Endothelial cell (in vitro differentiated cells): ENCODE measurements around the gene CTSA. TPM values are rescaled to one million over a fixed set of nuclear protein-coding genes. Genes with fewer than 3 reads are reported as not detected.

Experiments
- DNase-seq: peaks from one replicate; pipeline ENCODE4 v3.0.0; 2021; ENCODE audit warnings: low spot score
- H3K27ac Mint-ChIP-seq: one replicate; pipeline ENCODE4 v1.8.0; 2021; ENCODE audit warnings: mixed read lengths, inconsistent platforms; ENCODE audit not compliant: unreplicated experiment
- H3K27me3 Mint-ChIP-seq: one replicate; pipeline ENCODE4 v1.8.0; 2021; ENCODE audit warnings: mild to moderate bottlenecking, moderate library complexity, mixed read lengths, inconsistent platforms; ENCODE audit not compliant: unreplicated experiment
- H3K36me3 Mint-ChIP-seq: one replicate; pipeline ENCODE4 v1.8.0; 2021; ENCODE audit warnings: mild to moderate bottlenecking, low read depth, mixed read lengths, inconsistent platforms; ENCODE audit not compliant: unreplicated experiment
- H3K4me1 Mint-ChIP-seq: one replicate; pipeline ENCODE4 v1.8.0; 2021; ENCODE audit warnings: mild to moderate bottlenecking, mixed read lengths, inconsistent platforms; ENCODE audit not compliant: unreplicated experiment
- H3K4me3 Mint-ChIP-seq: one replicate; pipeline ENCODE4 v1.8.0; 2021; ENCODE audit warnings: mild to moderate bottlenecking, mixed read lengths, inconsistent platforms; ENCODE audit not compliant: unreplicated experiment
- H3K9me3 Mint-ChIP-seq: one replicate; pipeline ENCODE4 v1.8.0; 2021; ENCODE audit warnings: mixed read lengths, inconsistent platforms; ENCODE audit not compliant: unreplicated experiment
- CTCF ChIP-seq: fragments of 200-600 bp; sonication (generic); IDR thresholded peaks from one replicate; pipeline ENCODE4 v1.5.0; 2021; ENCODE audit warnings: antibody characterized with exemption; ENCODE audit not compliant: unreplicated experiment
- total RNA-seq: library from RNA; stranded (reverse); fragmentation: NEBNext Ultra II Directional; extraction: Animal tissue kit (Norgen Biotek cat#: 25700); gene quantifications from one replicate; pipeline ENCODE4 v1.2.1, GENCODE V29; 2021; ENCODE audit not compliant: unreplicated experiment

The CTSA gene
- total RNA-seq, 1 donor from 2014 or later, result 62.7 TPM

GRCh38 chr20:45908084-45908483, 16.9 kb downstream of the CTSA start:
- no peak for TF ChIP-seq CTCF
- DNase-seq, result no peak
- Mint-ChIP-seq H3K27ac (no peak overlapping the region), H3K36me3 (peaks cover 15% of the 10 kb centered on the region), H3K4me3 (peak overlapping the region; percentile 14), H3K4me1 (peaks cover 3% of the 10 kb centered on the region), H3K27me3 (peaks cover 10% of the 10 kb centered on the region), H3K9me3 (no peaks in the 10 kb centered on the region)

- TF ChIP-seq CTCF, result no peak
- H3K9me3 Mint-ChIP-seq, result no peaks in the 10 kb centered on the region
- H3K36me3 Mint-ChIP-seq, result peaks cover 15% of the 10 kb centered on the region
- no peak overlapping the region for H3K27ac Mint-ChIP-seq
- DNase-seq, result no peak
- peaks cover 10% of the 10 kb centered on the region for H3K27me3 Mint-ChIP-seq
- H3K4me1 Mint-ChIP-seq, result peaks cover 7% of the 10 kb centered on the region
- H3K4me3 Mint-ChIP-seq, result no peak overlapping the region
These were observed 18.2 kb downstream of the CTSA start for GRCh38 chr20:45909336-45909808.

GRCh38 chr20:45909817-45910669, 18.9 kb downstream of the CTSA start:
- Mint-ChIP-seq H3K27ac (peak overlapping the region; percentile 57), H3K4me3 (peak overlapping the region; percentile 82), H3K36me3 (peaks cover 15% of the 10 kb centered on the region), H3K27me3 (peaks cover 10% of the 10 kb centered on the region), H3K9me3 (no peaks in the 10 kb centered on the region), H3K4me1 (peaks cover 11% of the 10 kb centered on the region)
- DNase-seq, result no peak
- no peak for TF ChIP-seq CTCF

GRCh38 chr20:45910670-45911485, 19.7 kb downstream of the CTSA start:
- peaks cover 11% of the 10 kb centered on the region for H3K36me3 Mint-ChIP-seq
- H3K9me3 Mint-ChIP-seq, result no peaks in the 10 kb centered on the region

More at GRCh38 chr20:45910670-45911485, 19.7 kb downstream of the CTSA start:
- peak; percentile 98 for DNase-seq
- Mint-ChIP-seq H3K27ac (peak overlapping the region; percentile 57), H3K27me3 (peaks cover 10% of the 10 kb centered on the region), H3K4me1 (peaks cover 11% of the 10 kb centered on the region), H3K4me3 (peak overlapping the region; percentile 82)
- TF ChIP-seq CTCF, result no peak
